SIG-M5 treated with dmso at 0.1 percent for 504 hours (cell line): ENCODE data around the gene MYO10.
A peak's percentile ranks its signal among the peaks of the same experiment; 100 is the strongest.
"Not testable (repeated sequence)": the region's sequence is repeated elsewhere in the genome, so short reads cannot be mapped to it uniquely, and the experiment has no call there.

Source experiments
- DNase-seq: peaks from one replicate; lab custom pipeline; 2025; ENCODE audit not compliant: unreplicated experiment; lab: John Stamatoyannopoulos, UW

MYO10 gene

GRCh38 chr5:16750445-16750844 lies 185.6 kb downstream of the MYO10 start:
- no peak for DNase-seq

GRCh38 chr5:16749626-16750025 lies 186.5 kb downstream of the MYO10 start:
- no peak for DNase-seq

GRCh38 chr5:16744164-16744880 lies 191.8 kb downstream of the MYO10 start:
- no peak for DNase-seq

GRCh38 chr5:16742938-16743337 lies 193.2 kb downstream of the MYO10 start:
- DNase-seq, result no peak

- no peak for DNase-seq
Measured at GRCh38 chr5:16740811-16741392, 195.2 kb downstream of the MYO10 start.

GRCh38 chr5:16740066-16740810 lies 195.8 kb downstream of the MYO10 start:
- no peak for DNase-seq

- DNase-seq, result not testable (repeated sequence)
Measured at GRCh38 chr5:16738393-16738792, 197.7 kb downstream of the MYO10 start.

GRCh38 chr5:16737620-16738364 lies 198.3 kb downstream of the MYO10 start:
- DNase-seq, result no peak

- DNase-seq, result no peak
Measured at GRCh38 chr5:16737209-16737608, 198.9 kb downstream of the MYO10 start.

- DNase-seq, result peak; percentile 52
Measured at GRCh38 chr5:16736158-16736995, 199.7 kb downstream of the MYO10 start.

GRCh38 chr5:16735101-16736060 lies 200.7 kb downstream of the MYO10 start:
- DNase-seq, result no peak

- no peak for DNase-seq
Measured at GRCh38 chr5:16733331-16734006, 202.6 kb downstream of the MYO10 start.

- DNase-seq, result no peak
Measured at GRCh38 chr5:16732356-16732755, 203.7 kb downstream of the MYO10 start.

- DNase-seq, result no peak
Measured at GRCh38 chr5:16727755-16728325, 208.2 kb downstream of the MYO10 start.

GRCh38 chr5:16726538-16726946 lies 209.5 kb downstream of the MYO10 start:
- no peak for DNase-seq

GRCh38 chr5:16725575-16725974 lies 210.5 kb downstream of the MYO10 start:
- DNase-seq, result no peak

- DNase-seq, result no peak
Measured at GRCh38 chr5:16723821-16724220, 212.3 kb downstream of the MYO10 start.

- DNase-seq, result no peak
Measured at GRCh38 chr5:16722097-16722495, 214.0 kb downstream of the MYO10 start.
